IgD-negative memory B cell (primary cell): ENCODE measurements around the gene STPG1. TPM values are rescaled to one million over a fixed set of nuclear protein-coding genes. Genes with fewer than 3 reads are reported as not detected.

Source experiments
- H3K27ac Mint-ChIP-seq, 3 donors: one replicate each; pipeline ENCODE4 v1.8.0; 2020 to 2022; ENCODE audit warnings: mild to moderate bottlenecking in 3 of 3, mixed read lengths in 3 of 3, moderate library complexity in 1 of 3
- H3K27me3 Mint-ChIP-seq: one replicate; pipeline ENCODE4 v1.8.0; 2021; ENCODE audit warnings: mixed read lengths
- H3K36me3 Mint-ChIP-seq: one replicate; pipeline ENCODE4 v1.8.0; 2020; ENCODE audit warnings: mild to moderate bottlenecking, mixed read lengths
- H3K4me1 Mint-ChIP-seq, 3 donors: one replicate each; pipeline ENCODE4 v1.8.0; 2020 to 2022; ENCODE audit warnings: mixed read lengths in 3 of 3, mild to moderate bottlenecking in 1 of 3
- H3K4me3 Mint-ChIP-seq, 4 donors: one replicate each; pipeline ENCODE4 v1.8.0; 2020 to 2022; ENCODE audit warnings: mild to moderate bottlenecking in 4 of 4, mixed read lengths in 4 of 4, moderate library complexity in 3 of 4
- H3K9me3 Mint-ChIP-seq, 3 donors: one replicate each; pipeline ENCODE4 v1.8.0; 2020 to 2021; ENCODE audit warnings: mixed read lengths in 3 of 3, mild to moderate bottlenecking in 1 of 3
- polyA plus RNA-seq: library from polyadenylated mRNA; unstranded; fragments of 300-500 nt; fragmentation: Illumina TruSeq; gene quantifications from one replicate; pipeline ENCODE4 v1.2.3, GENCODE V29; 2021

The STPG1 gene
- polyA plus RNA-seq, 1 donor from 2014 or later = 5.8 TPM

DNA sequence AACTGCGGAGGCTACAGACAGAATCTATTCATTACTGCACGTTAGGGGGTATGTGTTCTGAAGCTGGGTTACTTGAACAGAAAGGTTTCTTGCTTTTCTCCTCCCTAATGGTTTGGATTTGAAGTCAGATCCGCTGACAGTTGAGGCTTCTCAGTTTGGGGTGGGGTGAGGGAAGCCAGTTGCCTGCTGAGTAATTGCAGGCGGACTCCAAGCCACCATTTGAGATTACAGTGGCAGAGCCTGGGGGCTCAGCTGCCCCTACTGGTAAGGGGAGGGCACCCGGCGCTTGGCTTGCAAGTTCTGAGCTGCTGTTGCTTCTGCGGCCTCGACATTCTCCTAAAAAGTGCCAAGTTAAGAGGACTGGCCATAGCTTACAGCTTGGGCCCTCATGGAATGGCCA is 92.5 kb downstream of the STPG1 start:
- Mint-ChIP-seq H3K9me3 (no peaks in the 10 kb centered on the region), H3K4me1 (peaks cover 13 to 29% (median 22%) of the 10 kb centered on the region in 3 donors), H3K36me3 (no peaks in the 10 kb centered on the region), H3K27ac (no peak overlapping the region), H3K4me3 (peak overlapping the region; percentile 71 to 83 (median 74)), H3K27me3 (peaks cover 42% of the 10 kb centered on the region)

DNA sequence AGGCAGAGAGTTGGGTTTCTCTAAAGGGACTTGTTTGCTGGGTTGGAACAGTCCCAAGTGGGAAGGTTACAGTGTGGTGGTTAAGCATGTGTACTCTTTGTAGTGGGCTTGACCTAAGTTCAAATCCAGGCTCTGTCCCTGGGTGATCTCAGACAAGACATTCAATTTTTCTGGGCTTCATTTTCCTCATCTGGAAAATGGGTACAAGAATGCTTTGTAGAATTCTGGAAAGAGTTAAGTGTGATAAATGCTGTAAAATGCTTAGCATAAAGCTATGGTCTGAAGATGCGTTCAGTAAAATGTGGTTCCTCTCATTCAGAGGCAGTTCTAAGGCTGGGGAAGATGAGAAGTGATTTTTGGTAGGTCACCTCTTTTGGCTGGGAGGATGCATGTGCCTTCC is 93.6 kb downstream of the STPG1 start:
- no peaks in the 10 kb centered on the region for H3K36me3 Mint-ChIP-seq
- no peaks in the 10 kb centered on the region for H3K9me3 Mint-ChIP-seq
- peaks cover 13 to 29% (median 22%) of the 10 kb centered on the region in 3 donors for H3K4me1 Mint-ChIP-seq
- peaks cover 48% of the 10 kb centered on the region for H3K27me3 Mint-ChIP-seq
- H3K27ac Mint-ChIP-seq = peak overlapping the region in 1 of 3 donors; percentile 42
- no peak overlapping the region for H3K4me3 Mint-ChIP-seq

DNA sequence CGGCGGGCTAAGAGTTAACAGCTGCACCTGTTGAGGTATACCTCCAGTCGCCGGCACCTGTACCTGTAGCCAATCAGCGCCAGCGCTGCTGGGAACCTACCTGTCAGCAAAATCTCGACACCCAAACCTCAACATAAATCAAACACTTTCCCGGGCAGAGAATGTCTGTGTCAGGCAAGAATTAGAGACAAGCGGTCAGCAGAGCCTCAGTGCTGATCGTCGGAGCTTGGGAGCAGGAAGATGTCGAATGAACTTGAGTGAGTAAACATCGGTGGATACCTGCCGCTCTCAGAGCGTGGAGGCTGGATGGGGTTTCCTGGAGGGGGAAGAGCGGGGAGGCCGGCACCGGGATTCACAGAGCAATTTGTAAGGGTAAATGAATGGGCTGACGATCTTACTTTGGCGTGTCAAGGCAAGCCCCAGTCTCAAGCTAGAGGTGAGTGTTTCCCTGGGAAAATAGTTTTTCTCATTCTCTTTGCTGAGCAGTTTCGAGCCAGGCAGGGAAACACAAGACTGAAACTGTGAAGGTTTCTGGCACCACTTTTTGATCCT is 94.2 kb downstream of the STPG1 start, which contains the start of gene GRHL3:
GRHL3 (plus strand) TSS at position 46 of the 552 bp plus-strand sequence; CDS start at position 241, 195 bp downstream.
- Mint-ChIP-seq H3K36me3 (no peaks in the 10 kb centered on the region), H3K27ac (peak within 1 kb of the TSS in 2 of 3 donors; percentile 6 to 42), H3K27me3 (peaks cover 49% of the 10 kb centered on the region), H3K4me3 (peak within 1 kb of the TSS in 3 of 4 donors; percentile 8 to 82 (median 39)), H3K9me3 (no peaks in the 10 kb centered on the region), H3K4me1 (peaks cover 13 to 29% (median 22%) of the 10 kb centered on the region in 3 donors)

DNA sequence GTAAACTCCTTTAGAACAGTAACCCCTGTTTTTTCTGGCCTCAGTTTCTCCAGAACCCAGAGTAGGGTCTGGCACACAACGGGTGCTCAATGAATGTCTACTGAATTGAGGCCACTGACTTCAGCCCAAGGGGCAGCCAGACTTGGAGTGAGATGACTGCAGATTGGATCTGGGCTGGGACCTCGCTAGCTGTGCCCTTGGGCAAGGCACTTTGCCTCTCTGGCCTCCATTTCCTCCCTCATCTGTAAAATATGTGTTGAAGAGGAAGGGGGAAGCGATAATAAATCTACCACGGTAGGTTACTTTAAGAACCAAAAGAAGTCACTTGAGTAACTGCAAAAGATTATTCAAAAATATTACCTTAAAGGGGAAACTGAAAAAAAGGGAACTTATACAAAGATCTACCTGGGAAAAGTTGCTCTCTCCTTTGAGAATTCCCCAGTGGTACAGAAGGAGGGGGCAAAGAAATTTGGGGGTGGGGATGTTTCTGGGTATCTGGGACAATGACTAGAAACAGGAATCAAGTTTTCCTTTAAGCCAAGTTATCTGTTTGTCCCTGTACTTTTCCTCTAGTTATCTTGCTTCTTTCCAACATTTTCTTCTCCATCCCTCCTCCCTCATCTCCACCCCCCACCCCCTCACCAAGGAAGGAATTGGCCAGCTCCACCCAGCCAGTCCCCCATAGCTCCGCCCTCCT is 94.8 kb downstream of the STPG1 start:
- Mint-ChIP-seq H3K4me1 (peaks cover 13 to 29% (median 22%) of the 10 kb centered on the region in 3 donors), H3K4me3 (peak overlapping the region in 2 of 4 donors; percentile 3 to 82), H3K9me3 (no peaks in the 10 kb centered on the region), H3K27me3 (peaks cover 51% of the 10 kb centered on the region), H3K27ac (no peak overlapping the region), H3K36me3 (no peaks in the 10 kb centered on the region)

DNA sequence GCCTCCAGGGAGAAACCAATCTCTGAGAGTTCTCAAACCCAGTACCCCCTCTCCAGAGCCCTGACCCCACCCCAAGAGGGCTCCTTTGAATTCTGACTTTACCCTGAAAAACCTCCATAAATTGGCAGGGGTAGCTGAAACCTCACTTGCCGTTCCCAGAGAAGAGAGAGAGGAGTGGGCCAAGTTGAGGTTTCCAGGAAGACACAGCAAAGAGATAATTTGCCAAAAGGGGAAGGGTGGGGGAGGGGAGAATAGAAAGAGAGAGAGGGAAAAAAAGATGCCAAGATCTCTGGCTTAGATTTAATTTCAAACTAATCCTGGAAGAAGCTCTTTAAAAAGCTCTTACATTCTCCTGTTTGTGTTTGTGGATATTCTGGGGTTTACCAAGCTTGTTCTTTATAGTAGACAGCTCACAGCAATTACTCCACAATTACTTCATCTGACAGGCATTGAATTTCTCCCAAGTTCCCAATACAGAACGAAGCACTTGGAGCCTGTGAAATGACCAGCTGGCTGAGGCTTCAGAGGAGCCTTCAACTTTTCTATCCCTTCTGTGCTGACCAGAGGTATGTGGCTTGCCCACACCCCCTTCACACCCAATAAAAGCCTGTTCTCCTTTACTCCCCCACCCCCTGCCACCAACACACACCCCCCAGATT is 95.5 kb downstream of the STPG1 start:
- Mint-ChIP-seq H3K4me3 (no peak overlapping the region), H3K27me3 (peaks cover 53% of the 10 kb centered on the region), H3K27ac (no peak overlapping the region)

DNA sequence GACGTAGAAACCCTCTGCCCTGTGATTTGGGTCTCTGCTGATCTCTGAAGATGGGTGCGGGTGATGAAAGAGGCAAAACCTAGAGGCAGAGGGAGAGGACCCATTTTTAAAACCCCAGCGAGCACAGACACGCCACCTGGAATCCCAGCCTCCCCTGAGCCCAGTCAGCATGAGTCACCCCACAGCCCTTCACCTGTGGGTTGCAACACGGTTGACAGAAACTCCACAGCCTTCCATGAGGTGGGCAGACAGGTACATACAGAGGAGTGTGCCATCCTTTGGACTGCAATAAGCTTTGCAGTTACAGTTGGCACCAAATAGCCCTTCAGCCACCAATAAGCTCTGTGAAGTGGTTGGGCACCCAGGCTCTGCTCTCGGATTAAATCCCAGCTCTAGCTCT is 96.5 kb downstream of the STPG1 start:
- no peak overlapping the region for H3K4me3 Mint-ChIP-seq
- no peaks in the 10 kb centered on the region for H3K36me3 Mint-ChIP-seq
- H3K27me3 Mint-ChIP-seq = peaks cover 48% of the 10 kb centered on the region
- peaks cover 11 to 23% (median 14%) of the 10 kb centered on the region in 3 donors for H3K4me1 Mint-ChIP-seq
- no peak overlapping the region for H3K27ac Mint-ChIP-seq
- H3K9me3 Mint-ChIP-seq = no peaks in the 10 kb centered on the region

More for the DNA sequence above, 95.5 kb downstream of the STPG1 start:
- no peaks in the 10 kb centered on the region for H3K9me3 Mint-ChIP-seq
- peaks cover 13 to 29% (median 22%) of the 10 kb centered on the region in 3 donors for H3K4me1 Mint-ChIP-seq
- no peaks in the 10 kb centered on the region for H3K36me3 Mint-ChIP-seq

DNA sequence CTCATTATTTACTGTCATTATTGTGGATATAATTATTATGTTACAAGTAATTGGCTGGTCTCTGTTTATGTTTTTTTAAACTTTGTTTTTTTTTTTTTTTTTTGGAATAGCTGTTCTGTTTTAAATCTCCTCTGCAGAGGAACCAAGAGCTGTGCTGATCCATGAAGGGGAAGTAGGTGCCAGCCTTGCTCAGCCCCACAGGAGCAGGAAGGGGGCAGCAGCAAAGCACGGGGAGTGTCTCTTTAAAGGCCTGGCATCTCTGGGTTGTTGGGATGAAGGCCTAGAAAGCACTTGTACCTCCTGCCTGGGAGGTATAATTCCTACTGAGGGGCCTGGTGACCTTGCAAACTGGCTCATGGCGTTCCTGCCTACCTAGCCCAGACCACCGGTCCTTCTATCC is 96.9 kb downstream of the STPG1 start:
- peaks cover 47% of the 10 kb centered on the region for H3K27me3 Mint-ChIP-seq
- no peaks in the 10 kb centered on the region for H3K9me3 Mint-ChIP-seq
- no peak overlapping the region for H3K4me3 Mint-ChIP-seq
- H3K36me3 Mint-ChIP-seq = no peaks in the 10 kb centered on the region
- no peak overlapping the region for H3K27ac Mint-ChIP-seq
- H3K4me1 Mint-ChIP-seq = peaks cover 10 to 23% (median 13%) of the 10 kb centered on the region in 3 donors

DNA sequence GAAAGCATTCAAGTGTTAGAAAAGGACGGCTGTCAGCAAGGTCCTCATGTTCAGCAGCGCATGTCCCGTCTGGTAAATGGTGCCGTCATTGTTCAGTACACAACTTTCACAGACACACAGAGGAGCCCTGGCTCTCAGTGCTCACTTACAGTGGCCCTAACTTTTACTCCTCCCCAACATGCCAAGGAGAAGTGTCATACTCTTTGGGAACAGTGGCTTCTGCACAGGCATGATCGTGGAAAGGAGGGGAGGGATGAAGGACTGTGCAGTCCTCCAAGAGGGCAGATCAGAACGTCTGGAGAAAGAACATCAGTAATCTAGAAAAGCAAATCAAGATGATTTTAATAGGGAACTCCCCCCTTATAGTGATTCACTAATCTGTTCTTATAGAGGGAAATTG is 98.2 kb downstream of the STPG1 start:
- Mint-ChIP-seq H3K9me3 (no peaks in the 10 kb centered on the region), H3K4me3 (no peak overlapping the region), H3K27ac (no peak overlapping the region), H3K36me3 (no peaks in the 10 kb centered on the region), H3K4me1 (peaks cover 9 to 14% (median 13%) of the 10 kb centered on the region in 3 donors), H3K27me3 (peaks cover 40% of the 10 kb centered on the region)

DNA sequence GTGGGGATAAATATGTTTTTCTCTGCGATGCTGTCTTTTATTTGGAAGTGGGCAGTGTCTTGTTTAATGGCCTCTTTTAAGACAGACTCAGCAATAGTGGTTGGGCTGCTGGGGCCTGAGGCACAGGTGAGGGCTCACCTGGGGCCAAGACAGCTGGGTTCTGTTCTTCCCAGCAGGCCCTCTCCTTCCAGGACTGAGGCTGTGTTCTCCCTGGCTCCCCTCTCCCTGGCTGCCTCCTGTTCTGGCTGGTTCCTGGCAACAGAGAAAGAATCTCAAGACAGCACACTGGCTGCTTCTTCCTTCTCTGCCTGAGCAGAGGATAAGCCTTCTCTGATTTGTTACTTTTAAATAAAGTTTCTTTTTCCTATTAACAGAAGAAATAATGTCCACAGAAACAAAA is 101.8 kb downstream of the STPG1 start:
- H3K4me1 Mint-ChIP-seq = no peaks in the 10 kb centered on the region
- H3K27me3 Mint-ChIP-seq = peaks cover 16% of the 10 kb centered on the region
- no peaks in the 10 kb centered on the region for H3K36me3 Mint-ChIP-seq
- H3K4me3 Mint-ChIP-seq = no peak overlapping the region
- H3K27ac Mint-ChIP-seq = no peak overlapping the region
- H3K9me3 Mint-ChIP-seq = no peaks in the 10 kb centered on the region

DNA sequence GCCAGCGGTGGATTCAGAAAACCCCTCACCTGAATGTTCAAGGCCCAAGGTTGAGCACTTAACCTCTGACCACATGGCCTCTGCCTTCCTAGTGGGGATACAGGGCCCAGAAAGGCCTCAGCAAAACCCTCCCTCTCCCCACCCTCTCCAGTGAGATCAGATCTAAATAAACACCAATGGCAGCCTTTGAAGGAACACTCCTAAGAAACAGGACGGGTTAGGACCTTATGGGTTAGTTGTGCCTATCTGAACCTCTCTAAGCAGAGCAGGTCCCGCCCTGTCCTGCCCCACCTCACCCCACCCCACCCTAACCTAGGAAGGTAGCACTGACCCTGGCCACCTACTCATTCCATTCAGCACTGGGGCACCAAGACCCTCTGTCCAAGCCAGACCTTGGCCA is 102.3 kb downstream of the STPG1 start:
- Mint-ChIP-seq H3K27me3 (peaks cover 14% of the 10 kb centered on the region), H3K36me3 (peaks cover 2% of the 10 kb centered on the region), H3K9me3 (no peaks in the 10 kb centered on the region), H3K4me3 (no peak overlapping the region), H3K27ac (no peak overlapping the region), H3K4me1 (no peaks in the 10 kb centered on the region)

DNA sequence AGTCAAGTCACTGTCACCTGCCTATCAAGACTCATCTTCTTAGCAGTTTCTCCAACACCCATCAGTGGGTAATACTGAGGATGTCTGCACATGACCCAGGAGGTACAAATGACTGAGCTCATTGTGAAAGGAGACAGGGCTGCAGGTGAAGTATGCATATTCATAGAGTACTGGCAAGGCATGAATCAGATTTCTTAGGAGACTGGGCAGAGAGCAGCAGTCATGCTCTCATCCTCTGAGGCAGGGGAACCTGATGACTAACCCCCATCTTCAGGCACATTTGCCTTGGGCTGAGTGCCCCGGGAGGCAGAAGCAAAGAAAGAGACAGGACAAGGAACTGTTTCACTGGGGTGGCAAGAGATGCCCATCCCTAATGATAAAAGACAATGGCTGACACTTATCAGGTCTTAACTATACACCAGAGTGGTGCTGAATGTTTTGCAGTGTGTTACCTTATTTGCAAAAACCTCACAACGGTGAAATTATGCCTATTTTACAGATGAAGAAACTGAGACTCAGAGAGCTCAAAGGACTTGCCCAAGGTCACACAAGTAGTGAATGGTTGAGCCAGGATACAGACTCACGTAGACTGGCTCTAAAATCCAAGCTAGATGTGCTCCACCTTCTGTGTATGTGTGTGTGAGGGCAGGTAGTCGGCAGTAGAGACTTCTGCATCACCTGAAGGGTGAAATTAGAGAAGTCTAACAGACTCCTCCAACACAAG is 103.7 kb downstream of the STPG1 start:
- peaks cover 5% of the 10 kb centered on the region for H3K27me3 Mint-ChIP-seq
- H3K4me3 Mint-ChIP-seq = no peak overlapping the region
- peaks cover 4% of the 10 kb centered on the region for H3K36me3 Mint-ChIP-seq
- no peaks in the 10 kb centered on the region for H3K9me3 Mint-ChIP-seq
- no peak overlapping the region for H3K27ac Mint-ChIP-seq
- no peaks in the 10 kb centered on the region for H3K4me1 Mint-ChIP-seq

DNA sequence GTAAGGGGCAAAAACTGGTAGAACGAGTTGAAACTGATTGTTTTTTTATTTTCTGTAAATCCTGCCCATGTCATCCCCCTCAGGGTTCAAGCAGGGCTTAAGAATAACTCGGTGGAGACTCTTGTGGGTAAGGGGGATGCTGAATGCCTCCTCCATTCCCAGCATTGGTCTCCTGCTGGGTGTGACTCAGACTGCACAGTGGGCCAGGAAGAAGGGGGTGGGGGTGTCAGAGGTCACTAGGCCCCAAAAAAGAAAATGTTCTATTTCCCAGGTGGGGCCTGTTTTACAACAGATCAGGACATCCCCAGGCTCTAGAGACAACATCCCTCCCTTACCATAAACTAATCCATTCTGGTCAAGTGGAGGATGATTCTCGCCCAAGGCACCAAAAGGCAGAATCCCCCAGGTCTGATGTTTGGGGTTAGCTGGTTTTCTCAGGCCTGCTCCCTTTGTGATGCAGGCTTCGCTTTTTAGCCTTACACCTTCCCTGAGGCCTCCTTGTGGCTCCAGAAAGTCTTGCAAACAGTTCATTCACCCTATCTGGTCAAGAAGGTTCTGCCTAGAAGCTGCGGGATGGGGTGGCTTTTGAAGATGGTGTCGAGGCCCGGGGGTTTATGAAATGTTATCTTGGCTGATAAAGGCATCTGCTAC is 105.1 kb downstream of the STPG1 start:
- Mint-ChIP-seq H3K27ac (no peak overlapping the region), H3K9me3 (no peaks in the 10 kb centered on the region), H3K4me3 (no peak overlapping the region), H3K36me3 (peaks cover 4% of the 10 kb centered on the region), H3K27me3 (peaks cover under 1% of the 10 kb centered on the region), H3K4me1 (no peaks in the 10 kb centered on the region)
